HepG2 (cell line): ENCODE results near the gene ZBTB45. TPM values are rescaled to one million over a fixed set of nuclear protein-coding genes. Genes with fewer than 3 reads are reported as not detected.

ENCODE experiments used
- CCDC6 ChIP-seq: sonication (generic); formaldehyde crosslinking; IDR thresholded peaks from 2 replicates; pipeline ENCODE4 v1.8.1; 2022; ENCODE audit warnings: mild to moderate bottlenecking, missing genetic modification reagents, moderate library complexity
- FOXO1 ChIP-seq: sonication (generic); formaldehyde crosslinking; IDR thresholded peaks from 2 replicates; pipeline ENCODE4 v1.4.0; 2020; ENCODE audit warnings: missing genetic modification reagents
- KDM2A ChIP-seq: sonication (generic); formaldehyde crosslinking; IDR thresholded peaks from 2 replicates; pipeline ENCODE4 v1.4.0; 2020; ENCODE audit warnings: low read depth, missing genetic modification reagents, borderline replicate concordance
- KLF9 ChIP-seq: IDR thresholded peaks from 2 replicates; pipeline ENCODE4 v1.6.1; 2016; ENCODE audit warnings: low read depth
- KMT2B ChIP-seq: IDR thresholded peaks from 2 replicates; pipeline ENCODE4 v1.6.1; 2016; ENCODE audit warnings: missing genetic modification reagents, missing compliant biosample characterization
- MEIS2 ChIP-seq: sonication (generic); formaldehyde crosslinking; IDR thresholded peaks from 2 replicates; pipeline ENCODE4 v1.9.0; 2021; ENCODE audit warnings: mild to moderate bottlenecking, missing genetic modification reagents
- MXI1 ChIP-seq: IDR thresholded peaks from 3 replicates; pipeline ENCODE4 v1.6.1; 2012; ENCODE audit warnings: low read depth, low read length, inconsistent platforms, borderline replicate concordance
- PHF8 ChIP-seq: sonication (generic); formaldehyde crosslinking; IDR thresholded peaks from 2 replicates; pipeline ENCODE4 v1.5.0; 2020; ENCODE audit warnings: missing genetic modification reagents
- SOX5 ChIP-seq: IDR thresholded peaks from 2 replicates; pipeline ENCODE4 v1.6.1; 2016; ENCODE audit warnings: borderline replicate concordance
- STAT5B ChIP-seq: sonication (generic); formaldehyde crosslinking; IDR thresholded peaks from 2 replicates; pipeline ENCODE4 v1.4.0; 2020; ENCODE audit warnings: missing genetic modification reagents
- ZFAT ChIP-seq: sonication (generic); formaldehyde crosslinking; conservative IDR thresholded peaks from 2 replicates; pipeline ENCODE4 v1.8.1; 2023; ENCODE audit warnings: missing genetic modification reagents, inconsistent platforms
- ZFP1 ChIP-seq: IDR thresholded peaks from 2 replicates; pipeline ENCODE4 v1.6.1; 2016
- polyA plus RNA-seq, 8 experiments: library from polyadenylated mRNA; depleted of rRNA in 3 of 8; stranded (reverse) in 7 of 8; unstranded in 1 of 8; fragments of >200 nt; fragmentation: Illumina TruSeq in 4 of 8; extraction: Trizol in 4 of 8; gene quantifications; 2 replicates each; pipeline versions ENCODE4 v1.2.1 to v1.2.3, GENCODE V29; 2011 to 2016; ENCODE audit warnings: low read depth in 4 of 8, missing spikeins in 1 of 8, mixed read lengths in 1 of 8; ENCODE audit not compliant: insufficient read depth in 1 of 8
- total RNA-seq, 5 experiments: library from RNA; depleted of rRNA; stranded (reverse); fragments of >200 nt; fragmentation: Illumina TruSeq; extraction: Trizol; gene quantifications; 2 replicates each; pipeline ENCODE4 v1.2.3, GENCODE V29; 2016; ENCODE audit warnings: low read depth in 1 of 5
- TF ChIP-seq, protein P1 (sequence below): sonication (generic); IDR thresholded peaks from 2 replicates; pipeline ENCODE4 v1.6.1; 2016; ENCODE audit warnings: low read depth, borderline replicate concordance
- TF ChIP-seq, protein P2 (sequence below): IDR thresholded peaks from 2 replicates; pipeline ENCODE4 v1.6.1; 2016; ENCODE audit warnings: mild to moderate bottlenecking
- TF ChIP-seq, protein P3 (sequence below): sonication (generic); formaldehyde crosslinking; conservative IDR thresholded peaks from 2 replicates; pipeline ENCODE4 v1.8.0; 2022; ENCODE audit warnings: low read depth, missing genetic modification reagents
- TF ChIP-seq, protein P4 (sequence below): sonication (generic); formaldehyde crosslinking; IDR thresholded peaks from 2 replicates; pipeline ENCODE4 v1.8.0; 2022; ENCODE audit warnings: missing genetic modification reagents, mild to moderate bottlenecking, moderate library complexity, borderline replicate concordance
- TF ChIP-seq, protein P5 (sequence below): sonication (generic); formaldehyde crosslinking; IDR thresholded peaks from 2 replicates; pipeline ENCODE4 v1.4.0; 2020; ENCODE audit warnings: missing genetic modification reagents, mild to moderate bottlenecking, borderline replicate concordance
- TF ChIP-seq, protein P6 (sequence below): sonication (generic); formaldehyde crosslinking; IDR thresholded peaks from 2 replicates; pipeline ENCODE4 v1.4.0; 2020; ENCODE audit warnings: mild to moderate bottlenecking, low read depth, missing genetic modification reagents

The ZBTB45 gene
- total and polyA plus RNA-seq, 2 of the 13 experiments (the other 11 are each of a cell fraction or from before 2014, with no cell fraction given) = 3.0 to 3.7 TPM

DNA sequence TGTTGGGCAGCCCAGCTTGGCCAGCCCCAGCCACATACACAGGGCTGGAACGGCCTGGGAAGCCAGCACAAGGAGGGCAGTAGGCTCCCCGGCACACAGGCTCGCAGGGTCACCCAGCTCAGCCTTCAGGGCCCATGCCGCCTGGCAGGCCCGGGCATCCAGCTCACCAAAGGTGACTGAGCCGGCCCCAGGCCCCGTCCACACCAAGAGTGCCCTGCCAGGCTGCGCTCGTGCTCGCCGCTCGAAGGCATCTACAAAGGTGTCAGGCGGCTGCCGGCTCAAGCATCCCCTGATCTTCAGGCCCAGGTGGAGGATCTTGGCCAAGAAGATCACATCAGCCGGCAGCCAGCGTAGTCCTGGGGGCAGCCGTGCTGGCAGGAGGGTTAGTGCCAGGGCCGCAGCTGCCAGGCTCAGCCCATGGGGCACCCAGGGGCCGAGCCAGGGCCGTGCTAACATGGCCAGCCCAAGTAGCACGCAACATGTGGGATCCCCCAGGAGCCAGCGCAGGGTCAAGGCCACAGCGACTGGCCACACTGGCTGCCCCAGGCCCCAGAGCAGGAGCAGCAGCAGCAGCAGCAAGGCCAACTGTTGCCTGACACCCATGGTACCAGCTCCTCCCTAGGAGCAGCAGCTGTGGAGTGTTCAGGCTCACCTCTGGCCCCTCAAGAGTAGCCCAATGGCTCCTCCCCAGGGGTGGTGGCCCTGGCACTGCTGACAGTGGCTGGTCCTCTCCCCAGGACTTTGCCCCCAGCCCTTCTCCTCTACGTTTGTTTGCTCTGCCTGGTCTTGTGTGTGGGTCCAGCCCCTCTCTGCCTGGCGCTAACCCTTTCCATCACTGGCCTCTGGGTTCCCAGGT lies 8.0 kb downstream of the ZBTB45 start, which contains the start of gene SLC27A5 (continued):
- TF ChIP-seq, protein P1, sequence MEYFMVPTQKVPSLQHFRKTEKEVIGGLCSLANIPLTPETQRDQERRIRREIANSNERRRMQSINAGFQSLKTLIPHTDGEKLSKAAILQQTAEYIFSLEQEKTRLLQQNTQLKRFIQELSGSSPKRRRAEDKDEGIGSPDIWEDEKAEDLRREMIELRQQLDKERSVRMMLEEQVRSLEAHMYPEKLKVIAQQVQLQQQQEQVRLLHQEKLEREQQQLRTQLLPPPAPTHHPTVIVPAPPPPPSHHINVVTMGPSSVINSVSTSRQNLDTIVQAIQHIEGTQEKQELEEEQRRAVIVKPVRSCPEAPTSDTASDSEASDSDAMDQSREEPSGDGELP = peak; percentile 81; the same call in 1 of the 2 replicates
- TF ChIP-seq, protein P2, sequence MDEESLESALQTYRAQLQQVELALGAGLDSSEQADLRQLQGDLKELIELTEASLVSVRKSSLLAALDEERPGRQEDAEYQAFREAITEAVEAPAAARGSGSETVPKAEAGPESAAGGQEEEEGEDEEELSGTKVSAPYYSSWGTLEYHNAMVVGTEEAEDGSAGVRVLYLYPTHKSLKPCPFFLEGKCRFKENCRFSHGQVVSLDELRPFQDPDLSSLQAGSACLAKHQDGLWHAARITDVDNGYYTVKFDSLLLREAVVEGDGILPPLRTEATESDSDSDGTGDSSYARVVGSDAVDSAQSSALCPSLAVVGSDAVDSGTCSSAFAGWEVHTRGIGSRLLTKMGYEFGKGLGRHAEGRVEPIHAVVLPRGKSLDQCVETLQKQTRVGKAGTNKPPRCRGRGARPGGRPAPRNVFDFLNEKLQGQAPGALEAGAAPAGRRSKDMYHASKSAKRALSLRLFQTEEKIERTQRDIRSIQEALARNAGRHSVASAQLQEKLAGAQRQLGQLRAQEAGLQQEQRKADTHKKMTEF = peak; percentile 67
- TF ChIP-seq, protein P3, sequence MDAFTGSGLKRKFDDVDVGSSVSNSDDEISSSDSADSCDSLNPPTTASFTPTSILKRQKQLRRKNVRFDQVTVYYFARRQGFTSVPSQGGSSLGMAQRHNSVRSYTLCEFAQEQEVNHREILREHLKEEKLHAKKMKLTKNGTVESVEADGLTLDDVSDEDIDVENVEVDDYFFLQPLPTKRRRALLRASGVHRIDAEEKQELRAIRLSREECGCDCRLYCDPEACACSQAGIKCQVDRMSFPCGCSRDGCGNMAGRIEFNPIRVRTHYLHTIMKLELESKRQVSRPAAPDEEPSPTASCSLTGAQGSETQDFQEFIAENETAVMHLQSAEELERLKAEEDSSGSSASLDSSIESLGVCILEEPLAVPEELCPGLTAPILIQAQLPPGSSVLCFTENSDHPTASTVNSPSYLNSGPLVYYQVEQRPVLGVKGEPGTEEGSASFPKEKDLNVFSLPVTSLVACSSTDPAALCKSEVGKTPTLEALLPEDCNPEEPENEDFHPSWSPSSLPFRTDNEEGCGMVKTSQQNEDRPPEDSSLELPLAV (CRISPR knock-in tag) = no peak
- TF ChIP-seq, protein P4, sequence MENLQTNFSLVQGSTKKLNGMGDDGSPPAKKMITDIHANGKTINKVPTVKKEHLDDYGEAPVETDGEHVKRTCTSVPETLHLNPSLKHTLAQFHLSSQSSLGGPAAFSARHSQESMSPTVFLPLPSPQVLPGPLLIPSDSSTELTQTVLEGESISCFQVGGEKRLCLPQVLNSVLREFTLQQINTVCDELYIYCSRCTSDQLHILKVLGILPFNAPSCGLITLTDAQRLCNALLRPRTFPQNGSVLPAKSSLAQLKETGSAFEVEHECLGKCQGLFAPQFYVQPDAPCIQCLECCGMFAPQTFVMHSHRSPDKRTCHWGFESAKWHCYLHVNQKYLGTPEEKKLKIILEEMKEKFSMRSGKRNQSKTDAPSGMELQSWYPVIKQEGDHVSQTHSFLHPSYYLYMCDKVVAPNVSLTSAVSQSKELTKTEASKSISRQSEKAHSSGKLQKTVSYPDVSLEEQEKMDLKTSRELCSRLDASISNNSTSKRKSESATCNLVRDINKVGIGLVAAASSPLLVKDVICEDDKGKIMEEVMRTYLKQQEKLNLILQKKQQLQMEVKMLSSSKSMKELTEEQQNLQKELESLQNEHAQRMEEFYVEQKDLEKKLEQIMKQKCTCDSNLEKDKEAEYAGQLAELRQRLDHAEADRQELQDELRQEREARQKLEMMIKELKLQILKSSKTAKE (CRISPR knock-in tag) = no peak
- TF ChIP-seq MXI1 (no peak; the same call in 2 of the 3 replicates), SOX5 (CRISPR knock-in tag) (peak; percentile 54; the same call in 1 of the 2 replicates), STAT5B (CRISPR knock-in tag) (peak; percentile 64; the same call in 1 of the 2 replicates), KDM2A (CRISPR knock-in tag) (no peak), PHF8 (no peak), FOXO1 (no peak; the same call in 1 of the 2 replicates), MEIS2 (peak; percentile 84; the same call in 1 of the 2 replicates), CCDC6 (no peak), KMT2B (CRISPR knock-in tag) (no peak), KLF9 (CRISPR knock-in tag) (no peak), ZFAT (CRISPR knock-in tag) (no peak), ZFP1 (CRISPR knock-in tag) (no peak)
- TF ChIP-seq, protein P5, sequence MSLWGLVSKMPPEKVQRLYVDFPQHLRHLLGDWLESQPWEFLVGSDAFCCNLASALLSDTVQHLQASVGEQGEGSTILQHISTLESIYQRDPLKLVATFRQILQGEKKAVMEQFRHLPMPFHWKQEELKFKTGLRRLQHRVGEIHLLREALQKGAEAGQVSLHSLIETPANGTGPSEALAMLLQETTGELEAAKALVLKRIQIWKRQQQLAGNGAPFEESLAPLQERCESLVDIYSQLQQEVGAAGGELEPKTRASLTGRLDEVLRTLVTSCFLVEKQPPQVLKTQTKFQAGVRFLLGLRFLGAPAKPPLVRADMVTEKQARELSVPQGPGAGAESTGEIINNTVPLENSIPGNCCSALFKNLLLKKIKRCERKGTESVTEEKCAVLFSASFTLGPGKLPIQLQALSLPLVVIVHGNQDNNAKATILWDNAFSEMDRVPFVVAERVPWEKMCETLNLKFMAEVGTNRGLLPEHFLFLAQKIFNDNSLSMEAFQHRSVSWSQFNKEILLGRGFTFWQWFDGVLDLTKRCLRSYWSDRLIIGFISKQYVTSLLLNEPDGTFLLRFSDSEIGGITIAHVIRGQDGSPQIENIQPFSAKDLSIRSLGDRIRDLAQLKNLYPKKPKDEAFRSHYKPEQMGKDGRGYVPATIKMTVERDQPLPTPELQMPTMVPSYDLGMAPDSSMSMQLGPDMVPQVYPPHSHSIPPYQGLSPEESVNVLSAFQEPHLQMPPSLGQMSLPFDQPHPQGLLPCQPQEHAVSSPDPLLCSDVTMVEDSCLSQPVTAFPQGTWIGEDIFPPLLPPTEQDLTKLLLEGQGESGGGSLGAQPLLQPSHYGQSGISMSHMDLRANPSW (CRISPR knock-in tag) = no peak
- TF ChIP-seq, protein P6, sequence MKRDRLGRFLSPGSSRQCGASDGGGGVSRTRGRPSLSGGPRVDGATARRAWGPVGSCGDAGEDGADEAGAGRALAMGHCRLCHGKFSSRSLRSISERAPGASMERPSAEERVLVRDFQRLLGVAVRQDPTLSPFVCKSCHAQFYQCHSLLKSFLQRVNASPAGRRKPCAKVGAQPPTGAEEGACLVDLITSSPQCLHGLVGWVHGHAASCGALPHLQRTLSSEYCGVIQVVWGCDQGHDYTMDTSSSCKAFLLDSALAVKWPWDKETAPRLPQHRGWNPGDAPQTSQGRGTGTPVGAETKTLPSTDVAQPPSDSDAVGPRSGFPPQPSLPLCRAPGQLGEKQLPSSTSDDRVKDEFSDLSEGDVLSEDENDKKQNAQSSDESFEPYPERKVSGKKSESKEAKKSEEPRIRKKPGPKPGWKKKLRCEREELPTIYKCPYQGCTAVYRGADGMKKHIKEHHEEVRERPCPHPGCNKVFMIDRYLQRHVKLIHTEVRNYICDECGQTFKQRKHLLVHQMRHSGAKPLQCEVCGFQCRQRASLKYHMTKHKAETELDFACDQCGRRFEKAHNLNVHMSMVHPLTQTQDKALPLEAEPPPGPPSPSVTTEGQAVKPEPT (CRISPR knock-in tag) = 0 out of 2 replicates have a peak, but pooled peaks have one; percentile 30
